Measurements from ENCODE around the gene FOXI1.

DNA sequence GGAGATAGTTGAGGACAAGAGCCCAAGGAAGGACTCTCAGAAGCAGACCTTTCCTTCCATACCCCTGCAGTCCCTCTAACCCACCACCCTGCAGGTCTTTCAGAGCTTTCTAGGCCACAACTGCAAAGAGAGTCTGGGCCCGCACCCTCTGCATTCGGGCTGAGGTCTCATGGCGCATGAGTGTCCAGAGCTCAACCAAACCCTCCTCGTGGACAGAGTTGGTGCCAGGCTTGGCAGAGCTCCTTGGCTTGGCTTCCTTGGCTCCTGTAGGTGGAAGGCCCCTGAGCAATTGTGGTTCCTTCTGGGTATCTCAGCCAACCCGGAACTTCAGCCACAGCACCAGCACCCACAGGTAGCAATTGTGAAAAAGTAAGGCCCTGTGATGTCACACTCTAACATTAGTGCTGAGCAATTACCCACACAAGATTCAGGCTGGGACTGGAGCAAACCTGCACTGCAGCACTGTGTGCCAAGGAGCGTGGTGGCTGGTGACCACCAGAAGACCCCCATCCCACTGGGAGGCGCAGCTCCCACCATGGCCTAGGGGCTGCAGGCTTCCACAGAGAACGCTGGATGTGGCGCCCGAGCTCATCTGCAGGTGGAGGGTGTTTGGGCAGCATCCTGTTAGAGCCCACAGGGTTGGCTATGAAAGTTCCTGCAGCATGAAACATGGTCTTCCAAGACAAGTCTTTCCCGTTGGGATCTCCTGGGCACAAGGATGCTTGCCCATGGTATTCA, 38.8 kb downstream of the FOXI1 start:
- TF ChIP-seq EZH2 (IDR thresholded peaks at IDR 0.05): no peak
- TF ChIP-seq POLR2AphosphoS5 (IDR thresholded peaks at IDR 0.05; ENCODE audit: borderline replicate concordance, low read depth, low read length): no peak

Measured in SK-N-MC (cell line).